Stimulated activated CD4-positive, alpha-beta T cell treated with anti-CD3 and anti-CD28 coated beads, Interleukin-4, amount 100 ng/mL, for 24 hours (primary cell): ENCODE results near the gene PDE6C.
"Not testable (repeated sequence)": the region's sequence is repeated elsewhere in the genome, so short reads cannot be mapped to it uniquely, and the experiment has no call there.

Source experiments
- DNase-seq: peaks from one replicate; pipeline ENCODE4 v3.0.0-alpha.2; 2020

PDE6C gene

GRCh38 chr10:93652857-93653256 lies 40.5 kb downstream of the PDE6C start:
- no peak for DNase-seq

GRCh38 chr10:93654201-93654600 lies 41.9 kb downstream of the PDE6C start:
- DNase-seq, result no peak

GRCh38 chr10:93656155-93656554 lies 43.8 kb downstream of the PDE6C start:
- no peak for DNase-seq

- no peak for DNase-seq
These were observed 45.4 kb downstream of the PDE6C start for GRCh38 chr10:93657757-93658156.

GRCh38 chr10:93666030-93666429 lies 53.7 kb downstream of the PDE6C start:
- no peak for DNase-seq

- DNase-seq, result no peak
These were observed 55.5 kb downstream of the PDE6C start for GRCh38 chr10:93667795-93668194.

GRCh38 chr10:93670372-93670771 lies 58.0 kb downstream of the PDE6C start:
- DNase-seq, result no peak

GRCh38 chr10:93671042-93671441 lies 58.7 kb downstream of the PDE6C start:
- no peak for DNase-seq

- no peak for DNase-seq
These were observed 59.8 kb downstream of the PDE6C start for GRCh38 chr10:93672022-93672678.

- no peak for DNase-seq
These were observed 60.6 kb downstream of the PDE6C start for GRCh38 chr10:93672890-93673289.

- no peak for DNase-seq
These were observed 61.5 kb downstream of the PDE6C start for GRCh38 chr10:93673791-93674190.

- DNase-seq, result no peak
These were observed 66.0 kb downstream of the PDE6C start for GRCh38 chr10:93678386-93678785.

- DNase-seq, result no peak
These were observed 66.7 kb downstream of the PDE6C start for GRCh38 chr10:93678805-93679587.

GRCh38 chr10:93680412-93681047 lies 68.2 kb downstream of the PDE6C start:
- no peak for DNase-seq

- no peak for DNase-seq
These were observed 75.4 kb downstream of the PDE6C start for GRCh38 chr10:93687737-93688136.

GRCh38 chr10:93695740-93696139 lies 83.4 kb downstream of the PDE6C start:
- DNase-seq, result no peak

GRCh38 chr10:93696582-93696981 lies 84.2 kb downstream of the PDE6C start:
- DNase-seq, result not testable (repeated sequence)

- no peak for DNase-seq
These were observed 84.9 kb downstream of the PDE6C start for GRCh38 chr10:93697207-93697606.

GRCh38 chr10:93701866-93702209 lies 89.5 kb downstream of the PDE6C start:
- DNase-seq, result peak; percentile 7

- DNase-seq, result peak; percentile 91
These were observed 90.1 kb downstream of the PDE6C start, which contains the start of gene FRA10AC1 for GRCh38 chr10:93702210-93703001. Gene FRA10AC1 (minus strand): TSS chr10:93702592. CDS start chr10:93700106, 2,486 bp downstream.

- peak; percentile 6 for DNase-seq
These were observed 90.7 kb downstream of the PDE6C start for GRCh38 chr10:93703066-93703465.

- DNase-seq, result no peak
These were observed 91.5 kb downstream of the PDE6C start for GRCh38 chr10:93703841-93704240.

GRCh38 chr10:93704451-93704850 lies 92.1 kb downstream of the PDE6C start:
- DNase-seq, result no peak
